Measurements from ENCODE around the gene GSK3B. TPM values are rescaled to one million over a fixed set of nuclear protein-coding genes. Genes with fewer than 3 reads are reported as not detected.
"Not testable (repeated sequence)": the region's sequence is repeated elsewhere in the genome, so short reads cannot be mapped to it uniquely, and the experiment has no call there.

GSK3B gene
- total RNA-seq, 1 experiment from 2014 or later, result 67.1 TPM

- no peak for DNase-seq
- H4K20me1 ChIP-seq (ENCODE audit: insufficient read depth, low read depth, low read length), result no peaks in the 10 kb centered on the region; the same call in 1 of the 2 replicates
Measured at GRCh38 chr3:120013481-120013880, 80.8 kb downstream of the GSK3B start.

GRCh38 chr3:120005741-120006140, 88.5 kb downstream of the GSK3B start:
- H3K4me3 ChIP-seq (ENCODE audit: low read length); H4K20me1 ChIP-seq (ENCODE audit: insufficient read depth, low read depth, low read length); H2AFZ ChIP-seq (ENCODE audit: low read length); H3K4me2 ChIP-seq (ENCODE audit: low read depth, low read length, poor library complexity, severe bottlenecking); H3K4me1 ChIP-seq (ENCODE audit: low read length); H3K9ac ChIP-seq (ENCODE audit: low read length); H3K27ac ChIP-seq (ENCODE audit: low read length); H3K9me3 ChIP-seq (ENCODE audit: low read length); H3K36me3 ChIP-seq (ENCODE audit: insufficient read depth, low read length); H3K27me3 ChIP-seq (ENCODE audit: low read length); H3K9me2 ChIP-seq (replicated peaks; ENCODE audit: insufficient read depth, low read length); DNase-seq: not testable (repeated sequence)
- H3K79me2 ChIP-seq (ENCODE audit: low read length), result peaks cover 97% of the 10 kb centered on the region

More at GRCh38 chr3:120013481-120013880, 80.8 kb downstream of the GSK3B start:
- no peaks in the 10 kb centered on the region for H3K9me3 ChIP-seq (ENCODE audit: low read length)
- H3K79me2 ChIP-seq (ENCODE audit: low read length), result peaks cover 100% of the 10 kb centered on the region
- no peak overlapping the region for H3K4me2 ChIP-seq (ENCODE audit: low read depth, low read length, poor library complexity, severe bottlenecking)
- H3K27me3 ChIP-seq (ENCODE audit: low read length), result no peaks in the 10 kb centered on the region
- no peaks in the 10 kb centered on the region; the same call in 1 of the 2 replicates for H3K36me3 ChIP-seq (ENCODE audit: insufficient read depth, low read length)
- peaks cover 53% of the 10 kb centered on the region for H3K4me1 ChIP-seq (ENCODE audit: low read length)
- no peak overlapping the region for H3K4me3 ChIP-seq (ENCODE audit: low read length)
- no peaks in the 10 kb centered on the region for H3K9me2 ChIP-seq (replicated peaks; ENCODE audit: insufficient read depth, low read length)
- H2AFZ ChIP-seq (ENCODE audit: low read length), result no peak overlapping the region
- 0 out of 2 replicates have a peak overlapping the region, but pooled peaks have one; percentile 14 for H3K27ac ChIP-seq (ENCODE audit: low read length)
- H3K9ac ChIP-seq (ENCODE audit: low read length), result no peak overlapping the region

GRCh38 chr3:120004008-120004498, 90.2 kb downstream of the GSK3B start:
- H3K4me3 ChIP-seq (ENCODE audit: low read length); H3K9ac ChIP-seq (ENCODE audit: low read length); H3K27ac ChIP-seq (ENCODE audit: low read length); H2AFZ ChIP-seq (ENCODE audit: low read length); H3K27me3 ChIP-seq (ENCODE audit: low read length); H3K9me2 ChIP-seq (replicated peaks; ENCODE audit: insufficient read depth, low read length); H3K4me2 ChIP-seq (ENCODE audit: low read depth, low read length, poor library complexity, severe bottlenecking); H4K20me1 ChIP-seq (ENCODE audit: insufficient read depth, low read depth, low read length); DNase-seq; H3K9me3 ChIP-seq (ENCODE audit: low read length): not testable (repeated sequence)
- Histone ChIP-seq H3K79me2 (ENCODE audit: low read length) (peaks cover 96% of the 10 kb centered on the region), H3K36me3 (ENCODE audit: insufficient read depth, low read length) (peaks cover 17% of the 10 kb centered on the region), H3K4me1 (ENCODE audit: low read length) (peaks cover 11% of the 10 kb centered on the region)

- H3K4me2 ChIP-seq (ENCODE audit: low read depth, low read length, poor library complexity, severe bottlenecking), result no peak overlapping the region
- H3K4me3 ChIP-seq (ENCODE audit: low read length), result no peak overlapping the region
- H4K20me1 ChIP-seq (ENCODE audit: insufficient read depth, low read depth, low read length), result no peaks in the 10 kb centered on the region
- peaks cover 13% of the 10 kb centered on the region for H3K4me1 ChIP-seq (ENCODE audit: low read length)
- DNase-seq, result no peak
- no peaks in the 10 kb centered on the region for H3K9me3 ChIP-seq (ENCODE audit: low read length)
- H3K9ac ChIP-seq (ENCODE audit: low read length), result no peak overlapping the region
- peaks cover 95% of the 10 kb centered on the region for H3K79me2 ChIP-seq (ENCODE audit: low read length)
- H2AFZ ChIP-seq (ENCODE audit: low read length), result no peak overlapping the region
- H3K9me2 ChIP-seq (replicated peaks; ENCODE audit: insufficient read depth, low read length), result no peaks in the 10 kb centered on the region
- no peaks in the 10 kb centered on the region for H3K27me3 ChIP-seq (ENCODE audit: low read length)
- H3K27ac ChIP-seq (ENCODE audit: low read length), result no peak overlapping the region
- H3K36me3 ChIP-seq (ENCODE audit: insufficient read depth, low read length), result peaks cover 27% of the 10 kb centered on the region
Measured at GRCh38 chr3:119998166-119998565, 96.1 kb downstream of the GSK3B start.

- H3K79me2 ChIP-seq (ENCODE audit: low read length), result peaks cover 99% of the 10 kb centered on the region
- H2AFZ ChIP-seq (ENCODE audit: low read length), result no peak overlapping the region
- no peak overlapping the region for H3K4me3 ChIP-seq (ENCODE audit: low read length)
- DNase-seq, result no peak
- no peaks in the 10 kb centered on the region for H3K36me3 ChIP-seq (ENCODE audit: insufficient read depth, low read length)
- H3K27ac ChIP-seq (ENCODE audit: low read length), result no peak overlapping the region
- H3K9me2 ChIP-seq (replicated peaks; ENCODE audit: insufficient read depth, low read length), result no peaks in the 10 kb centered on the region
- no peak overlapping the region for H3K4me2 ChIP-seq (ENCODE audit: low read depth, low read length, poor library complexity, severe bottlenecking)
- H3K27me3 ChIP-seq (ENCODE audit: low read length), result no peaks in the 10 kb centered on the region
- H3K4me1 ChIP-seq (ENCODE audit: low read length), result peaks cover 15% of the 10 kb centered on the region
- no peak overlapping the region for H3K9ac ChIP-seq (ENCODE audit: low read length)
- H3K9me3 ChIP-seq (ENCODE audit: low read length), result no peaks in the 10 kb centered on the region
- H4K20me1 ChIP-seq (ENCODE audit: insufficient read depth, low read depth, low read length), result no peaks in the 10 kb centered on the region
Measured at GRCh38 chr3:119990888-119991287, 103.4 kb downstream of the GSK3B start.

- Histone ChIP-seq H3K79me2 (ENCODE audit: low read length) (peaks cover 99% of the 10 kb centered on the region), H3K4me3 (ENCODE audit: low read length) (no peak overlapping the region), H3K36me3 (ENCODE audit: insufficient read depth, low read length) (no peaks in the 10 kb centered on the region)
Measured at GRCh38 chr3:119989981-119990655, 104.1 kb downstream of the GSK3B start.

GRCh38 chr3:119986812-119987211, 107.4 kb downstream of the GSK3B start:
- not testable (repeated sequence) for H3K9ac ChIP-seq (ENCODE audit: low read length); DNase-seq; H3K36me3 ChIP-seq (ENCODE audit: insufficient read depth, low read length); H2AFZ ChIP-seq (ENCODE audit: low read length); H3K4me2 ChIP-seq (ENCODE audit: low read depth, low read length, poor library complexity, severe bottlenecking); H3K4me3 ChIP-seq (ENCODE audit: low read length); H3K27ac ChIP-seq (ENCODE audit: low read length); H3K9me2 ChIP-seq (replicated peaks; ENCODE audit: insufficient read depth, low read length); H3K27me3 ChIP-seq (ENCODE audit: low read length); H4K20me1 ChIP-seq (ENCODE audit: insufficient read depth, low read depth, low read length); H3K4me1 ChIP-seq (ENCODE audit: low read length); H3K9me3 ChIP-seq (ENCODE audit: low read length)
- H3K79me2 ChIP-seq (ENCODE audit: low read length), result peaks cover 95% of the 10 kb centered on the region

More at GRCh38 chr3:119989981-119990655, 104.1 kb downstream of the GSK3B start:
- no peaks in the 10 kb centered on the region for H3K27me3 ChIP-seq (ENCODE audit: low read length)
- H3K4me1 ChIP-seq (ENCODE audit: low read length), result peaks cover 15% of the 10 kb centered on the region
- H3K27ac ChIP-seq (ENCODE audit: low read length), result no peak overlapping the region
- no peaks in the 10 kb centered on the region for H4K20me1 ChIP-seq (ENCODE audit: insufficient read depth, low read depth, low read length)
- DNase-seq, result peak; percentile 35
- H3K9me3 ChIP-seq (ENCODE audit: low read length), result no peaks in the 10 kb centered on the region
- H3K9ac ChIP-seq (ENCODE audit: low read length), result no peak overlapping the region
- H3K4me2 ChIP-seq (ENCODE audit: low read depth, low read length, poor library complexity, severe bottlenecking), result no peak overlapping the region
- H2AFZ ChIP-seq (ENCODE audit: low read length), result no peak overlapping the region
- no peaks in the 10 kb centered on the region for H3K9me2 ChIP-seq (replicated peaks; ENCODE audit: insufficient read depth, low read length)

- Histone ChIP-seq H3K79me2 (ENCODE audit: low read length) (peaks cover 95% of the 10 kb centered on the region), H3K9me3 (ENCODE audit: low read length) (no peaks in the 10 kb centered on the region)
Measured at GRCh38 chr3:119981386-119981785, 112.9 kb downstream of the GSK3B start.

More at GRCh38 chr3:119981386-119981785, 112.9 kb downstream of the GSK3B start:
- H4K20me1 ChIP-seq (ENCODE audit: insufficient read depth, low read depth, low read length), result no peaks in the 10 kb centered on the region
- no peak overlapping the region for H3K9ac ChIP-seq (ENCODE audit: low read length)
- no peak overlapping the region for H3K4me2 ChIP-seq (ENCODE audit: low read depth, low read length, poor library complexity, severe bottlenecking)
- DNase-seq, result no peak
- no peaks in the 10 kb centered on the region for H3K27me3 ChIP-seq (ENCODE audit: low read length)
- no peak overlapping the region for H2AFZ ChIP-seq (ENCODE audit: low read length)
- H3K9me2 ChIP-seq (replicated peaks; ENCODE audit: insufficient read depth, low read length), result no peaks in the 10 kb centered on the region
- no peak overlapping the region for H3K4me3 ChIP-seq (ENCODE audit: low read length)
- H3K4me1 ChIP-seq (ENCODE audit: low read length), result no peaks in the 10 kb centered on the region
- no peak overlapping the region for H3K27ac ChIP-seq (ENCODE audit: low read length)
- no peaks in the 10 kb centered on the region for H3K36me3 ChIP-seq (ENCODE audit: insufficient read depth, low read length)

Data from Karpas-422 (cell line).